PC-9 (cell line): Measurements from ENCODE around the gene STUM. TPM values are rescaled to one million over a fixed set of nuclear protein-coding genes. Genes with fewer than 3 reads are reported as not detected.

ENCODE experiments used
- BruUV-seq: library from RNA; stranded (reverse); fragments of 400-500 nt; replicated peaks from 2 replicates; lab custom pipeline; 2021; lab: Mats Ljungman, UMichigan
- CTCF ChIA-PET: fragments of 300-600 bp; sonication (Branson Sonifier 250); formaldehyde crosslinking; loops from one replicate; lab custom pipeline; 2022; ENCODE audit warnings: antibody characterized with exemption; lab: Charles Lee
- POLR2A ChIA-PET: fragments of 300-600 bp; sonication (Branson Sonifier 250); formaldehyde crosslinking; loops from one replicate; lab custom pipeline; 2022; ENCODE audit warnings: antibody characterized with exemption; ENCODE audit not compliant: unreplicated experiment; lab: Charles Lee
- DNase-seq, 2 experiments: peaks; one replicate each; pipeline versions ENCODE4 v3.0.0 to v3.0.0-alpha.2; 2015 to 2022; ENCODE audit warnings: mixed read lengths in 1 of 2
- H2AFZ ChIP-seq: fragments of 200-600 bp; sonication (generic); 2 replicates; pipeline ENCODE4 v1.8.1; 2017; ENCODE audit warnings: antibody characterized with exemption
- H3F3A ChIP-seq: fragments of 200-600 bp; sonication (generic); 2 replicates; pipeline ENCODE4 v1.8.1; 2017; ENCODE audit warnings: antibody characterized with exemption, mild to moderate bottlenecking, low read depth; ENCODE audit not compliant: insufficient read depth
- H3K27ac ChIP-seq: fragments of 200-600 bp; sonication (generic); 2 replicates; pipeline ENCODE4 v1.6.1; 2016; ENCODE audit warnings: mixed run types
- H3K27me3 ChIP-seq: fragments of 200-600 bp; sonication (generic); 2 replicates; pipeline ENCODE4 v1.6.1; 2016; ENCODE audit warnings: low read depth, mixed run types; ENCODE audit not compliant: insufficient read depth
- H3K36me3 ChIP-seq: fragments of 200-600 bp; sonication (generic); 2 replicates; pipeline ENCODE4 v1.6.1; 2016; ENCODE audit warnings: low read depth, mixed run types
- H3K4me1 ChIP-seq: fragments of 200-600 bp; sonication (generic); replicated peaks from 2 replicates; pipeline ENCODE4 v1.6.1; 2016; ENCODE audit warnings: mixed run types; ENCODE audit not compliant: insufficient read depth
- H3K4me2 ChIP-seq: fragments of 200-600 bp; sonication (generic); 2 replicates; pipeline ENCODE4 v1.6.1; 2017; ENCODE audit warnings: mixed run types
- H3K4me3 ChIP-seq: fragments of 200-600 bp; sonication (generic); 2 replicates; pipeline ENCODE4 v1.6.1; 2016; ENCODE audit warnings: mixed run types
- H3K79me2 ChIP-seq: fragments of 200-600 bp; sonication (generic); 2 replicates; pipeline ENCODE4 v1.6.1; 2017; ENCODE audit warnings: low read depth, mixed run types
- H3K9me2 ChIP-seq: fragments of 200-600 bp; sonication (generic); 2 replicates; pipeline ENCODE4 v1.8.1; 2017; ENCODE audit warnings: mild to moderate bottlenecking; ENCODE audit not compliant: insufficient read depth
- H3K9me3 ChIP-seq: fragments of 200-600 bp; sonication (generic); 2 replicates; pipeline ENCODE4 v1.8.1; 2016; ENCODE audit warnings: low read depth; ENCODE audit not compliant: insufficient read depth
- H4K20me1 ChIP-seq: fragments of 200-600 bp; sonication (generic); 2 replicates; pipeline ENCODE4 v1.8.1; 2017; ENCODE audit not compliant: insufficient read depth
- CTCF ChIP-seq: fragments of 200-600 bp; sonication (generic); conservative IDR thresholded peaks from 2 replicates; pipeline ENCODE4 v1.6.1; 2017; ENCODE audit warnings: mixed run types, antibody characterized with exemption, mild to moderate bottlenecking, moderate library complexity
- EZH2 ChIP-seq: fragments of 200-600 bp; sonication (generic); IDR thresholded peaks from 2 replicates; pipeline ENCODE4 v1.8.0; 2017; ENCODE audit warnings: antibody characterized with exemption, low read depth
- intact Hi-C: fragments of 100-400 bp; cut with micrococcal nuclease; formaldehyde crosslinking; loops from one replicate; pipeline ENCODE4 v1.10.0; 2022; ENCODE audit not compliant: unreplicated experiment
- total RNA-seq: library from RNA; stranded (reverse); gene quantifications from 2 replicates; pipeline ENCODE4 v1.2.3, GENCODE V29; 2021

The STUM gene
- total RNA-seq, 1 experiment from 2014 or later, result not detected

GRCh38 chr1:226642421-226642820, 93.9 kb downstream of the STUM start:
- no TSS peak for BruUV-seq
- POLR2A ChIA-PET, result no interaction called here

GRCh38 chr1:226643177-226643576, 94.6 kb downstream of the STUM start:
- H3K9me3 ChIP-seq, result no peaks in the 10 kb centered on the region
- peak; percentile 49 to 80 for DNase-seq
- BruUV-seq, result no TSS peak
- TF ChIP-seq EZH2, result no peak
- no peak for TF ChIP-seq CTCF
- no peak overlapping the region for H2AFZ ChIP-seq
- H3K4me3 ChIP-seq, result peak overlapping the region; percentile 22; the same call in 1 of the 2 replicates
- H3K36me3 ChIP-seq, result no peaks in the 10 kb centered on the region
- peak overlapping the region; percentile 52 for H3K27ac ChIP-seq
- no peaks in the 10 kb centered on the region for H3K79me2 ChIP-seq
- H3K4me1 ChIP-seq, result peaks cover 46% of the 10 kb centered on the region
- intact Hi-C loops, result no loop called here
- H3F3A ChIP-seq, result peaks cover 27% of the 10 kb centered on the region; the same call in 1 of the 2 replicates
- CTCF ChIA-PET, result no interaction called here
- no peaks in the 10 kb centered on the region for H3K9me2 ChIP-seq
- H3K4me2 ChIP-seq, result peak overlapping the region; percentile 78
- POLR2A ChIA-PET, result no interaction called here
- no peaks in the 10 kb centered on the region for H3K27me3 ChIP-seq
- H4K20me1 ChIP-seq, result no peaks in the 10 kb centered on the region

More at GRCh38 chr1:226642421-226642820, 93.9 kb downstream of the STUM start:
- Histone ChIP-seq H3F3A (peaks cover 27% of the 10 kb centered on the region; the same call in 1 of the 2 replicates), H3K79me2 (no peaks in the 10 kb centered on the region), H3K4me1 (peaks cover 46% of the 10 kb centered on the region), H3K36me3 (no peaks in the 10 kb centered on the region), H3K4me3 (peak overlapping the region; percentile 22; the same call in 1 of the 2 replicates), H3K9me3 (no peaks in the 10 kb centered on the region), H2AFZ (no peak overlapping the region), H4K20me1 (no peaks in the 10 kb centered on the region), H3K27me3 (no peaks in the 10 kb centered on the region), H3K27ac (no peak overlapping the region), H3K9me2 (no peaks in the 10 kb centered on the region), H3K4me2 (peak overlapping the region; percentile 78)
- DNase-seq, result no peak
- CTCF ChIA-PET, result no interaction called here
- intact Hi-C loops, result no loop called here
- TF ChIP-seq CTCF (no peak), EZH2 (no peak)

GRCh38 chr1:226643611-226644540, 95.3 kb downstream of the STUM start:
- intact Hi-C loops, result no loop called here
- no peak for DNase-seq
- Histone ChIP-seq H3K4me1 (peaks cover 46% of the 10 kb centered on the region), H3K27ac (peak overlapping the region; percentile 52), H2AFZ (no peak overlapping the region), H3K36me3 (no peaks in the 10 kb centered on the region), H4K20me1 (no peaks in the 10 kb centered on the region), H3K79me2 (no peaks in the 10 kb centered on the region), H3K4me3 (no peak overlapping the region), H3K9me2 (no peaks in the 10 kb centered on the region), H3K27me3 (no peaks in the 10 kb centered on the region), H3K9me3 (no peaks in the 10 kb centered on the region), H3F3A (peaks cover 27% of the 10 kb centered on the region; the same call in 1 of the 2 replicates), H3K4me2 (peak overlapping the region; percentile 78)
- no TSS peak for BruUV-seq
- CTCF ChIA-PET, result no interaction called here
- POLR2A ChIA-PET, result no interaction called here
- TF ChIP-seq EZH2 (no peak), CTCF (no peak)
